GM19395 (cell line): ENCODE measurements around the gene OTOF.

Experiments
- ATAC-seq: cut with Tn5 transposase; IDR thresholded peaks from one replicate; pipeline ENCODE4 v1.9.1; 2021; ENCODE audit warnings: mild to moderate bottlenecking, moderate library complexity; ENCODE audit not compliant: unreplicated experiment

Gene OTOF

GRCh38 chr2:26421961-26422360 is 56.0 kb downstream of the OTOF start:
- no peak for ATAC-seq

GRCh38 chr2:26414311-26414710 is 63.6 kb downstream of the OTOF start:
- no peak for ATAC-seq

- peak; percentile 84 for ATAC-seq
Observed at GRCh38 chr2:26412091-26412673, 65.7 kb downstream of the OTOF start.

- ATAC-seq = no peak
Observed at GRCh38 chr2:26411419-26411818, 66.5 kb downstream of the OTOF start.

GRCh38 chr2:26410764-26411243 is 67.1 kb downstream of the OTOF start:
- ATAC-seq = no peak

GRCh38 chr2:26409785-26410184 is 68.1 kb downstream of the OTOF start:
- no peak for ATAC-seq

- ATAC-seq = no peak
Observed at GRCh38 chr2:26407526-26407925, 70.4 kb downstream of the OTOF start.
